HuH-7.5 (cell line): ENCODE results near the gene CD164L2.
"Not testable (repeated sequence)": the region's sequence is repeated elsewhere in the genome, so short reads cannot be mapped to it uniquely, and the experiment has no call there.

Source experiments
- DNase-seq: peaks from one replicate; pipeline ENCODE4 v3.0.0; 2011; ENCODE audit warnings: low spot score

CD164L2 gene

DNA sequence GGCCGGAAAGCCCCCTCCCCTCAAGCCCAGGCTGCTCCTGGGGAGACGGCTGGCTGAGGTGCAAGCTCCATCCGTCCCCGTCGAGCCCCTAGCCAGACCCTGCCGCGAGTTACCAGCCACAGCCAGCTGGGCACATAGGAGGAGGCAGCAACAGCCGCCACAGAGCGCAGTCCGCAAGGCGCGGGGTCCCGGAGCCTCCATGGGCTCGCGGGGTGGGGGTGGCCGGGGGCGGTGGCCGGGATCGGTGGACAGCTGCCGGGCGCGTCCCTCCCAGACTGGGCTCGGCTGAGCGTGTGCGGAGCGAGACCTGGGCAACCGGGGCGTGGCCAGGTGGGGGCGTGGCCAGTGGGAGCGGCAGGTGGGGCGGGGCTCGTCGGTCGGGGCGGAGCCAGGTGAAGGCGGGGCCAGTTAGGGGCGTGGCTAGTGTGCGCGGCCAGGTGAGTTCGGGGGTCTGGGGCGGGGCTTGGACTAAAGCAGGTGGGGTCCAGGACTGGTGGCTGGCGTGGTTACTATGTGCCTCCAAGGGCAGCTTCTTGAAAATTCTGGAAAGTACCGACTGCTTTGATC lies at the start of gene CD164L2:
Gene CD164L2, minus strand, starts transcription at position 295 of the 567 bp plus-strand sequence. Its CDS starts 94 bp downstream, at position 201.
- no peak for DNase-seq

DNA sequence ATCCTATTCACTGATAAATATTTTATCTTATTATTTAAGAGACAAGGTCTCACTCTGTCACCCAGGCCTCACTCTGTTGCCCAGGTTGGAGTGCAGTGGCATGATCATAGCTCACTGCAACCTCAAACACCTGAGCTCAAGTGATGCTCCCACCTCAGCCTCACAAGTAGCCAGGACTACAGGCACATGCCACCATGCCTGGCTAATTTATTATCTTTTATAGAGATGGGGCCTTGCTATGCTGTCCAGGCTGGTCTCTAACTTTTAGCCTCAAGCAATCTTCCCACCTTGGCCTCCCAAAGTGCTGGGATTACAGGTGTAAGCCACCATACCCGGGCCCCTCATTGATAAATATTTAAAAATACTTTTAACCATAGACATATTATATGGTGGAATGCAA lies 49.6 kb upstream of the CD164L2 start:
- DNase-seq = not testable (repeated sequence)

DNA sequence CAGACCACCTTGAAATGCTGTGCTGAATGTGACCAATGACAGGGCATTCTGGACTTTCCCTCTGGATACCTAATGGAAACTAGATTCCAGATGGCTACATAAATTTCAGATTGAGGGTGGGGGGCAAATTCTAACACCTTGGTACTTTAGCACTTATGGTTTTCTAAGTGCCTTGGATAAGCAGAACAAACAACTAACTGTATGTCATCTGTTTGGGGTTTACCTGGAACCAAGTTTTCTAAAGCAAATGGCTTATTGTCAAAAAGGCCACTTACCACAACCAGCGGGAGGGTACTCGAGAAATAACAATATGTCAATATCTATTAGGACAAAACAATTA lies 48.4 kb upstream of the CD164L2 start:
- no peak for DNase-seq

GRCh38 chr1:27430903-27431600 lies 47.9 kb upstream of the CD164L2 start:
- DNase-seq = no peak

DNA sequence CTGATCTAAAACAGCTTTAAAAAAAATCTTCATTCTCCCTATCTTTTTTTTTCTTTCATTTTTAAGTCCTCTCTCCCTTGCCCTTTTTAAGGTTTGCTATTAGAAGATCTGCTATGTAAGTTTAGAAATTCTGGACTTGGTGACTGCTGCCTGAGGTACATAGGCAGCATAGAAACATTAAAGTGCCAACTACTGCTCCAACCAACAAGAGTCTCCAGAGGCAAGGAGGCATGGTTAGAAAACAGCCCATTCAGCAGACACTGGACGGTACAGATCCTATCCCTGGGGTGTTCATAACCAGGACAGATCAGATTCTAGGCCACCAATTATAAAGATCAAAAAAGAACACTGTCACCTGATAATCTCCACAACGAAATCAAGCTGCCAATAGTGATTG lies 45.9 kb upstream of the CD164L2 start:
- DNase-seq = no peak

DNA sequence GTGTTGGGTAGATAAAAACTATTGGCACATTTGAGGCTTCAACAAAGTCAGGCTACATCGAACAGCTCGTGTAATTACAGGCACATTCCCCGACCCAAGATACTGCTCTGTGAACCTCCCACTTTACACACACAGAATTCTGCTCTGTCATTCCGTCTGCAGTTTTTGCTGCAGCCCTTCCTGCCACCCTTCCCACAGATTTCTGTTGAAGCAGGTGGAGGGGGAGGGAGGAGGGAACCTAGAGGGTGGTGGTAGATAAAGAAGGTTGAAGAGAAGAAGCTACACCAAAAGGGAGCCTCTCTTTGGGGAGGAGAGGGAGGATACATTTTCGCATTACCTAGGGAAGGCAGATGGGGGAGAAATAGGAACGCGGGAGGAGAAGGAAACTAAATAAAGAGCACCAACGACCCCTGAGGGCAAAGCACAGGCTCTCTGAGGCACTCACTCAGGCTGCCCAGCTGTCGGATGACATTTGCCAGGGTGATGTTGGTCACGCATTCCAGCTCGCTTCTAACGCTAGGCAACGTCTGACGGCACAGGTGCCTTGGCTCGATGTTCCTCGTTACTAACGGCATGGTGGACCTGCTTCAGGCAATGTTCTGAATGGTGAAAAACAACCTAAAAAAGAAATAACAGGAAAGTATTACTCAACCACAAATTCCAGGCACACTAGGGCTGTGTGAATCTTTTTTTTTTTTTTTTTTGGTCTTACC lies 45.3 kb upstream of the CD164L2 start:
- DNase-seq = no peak

DNA sequence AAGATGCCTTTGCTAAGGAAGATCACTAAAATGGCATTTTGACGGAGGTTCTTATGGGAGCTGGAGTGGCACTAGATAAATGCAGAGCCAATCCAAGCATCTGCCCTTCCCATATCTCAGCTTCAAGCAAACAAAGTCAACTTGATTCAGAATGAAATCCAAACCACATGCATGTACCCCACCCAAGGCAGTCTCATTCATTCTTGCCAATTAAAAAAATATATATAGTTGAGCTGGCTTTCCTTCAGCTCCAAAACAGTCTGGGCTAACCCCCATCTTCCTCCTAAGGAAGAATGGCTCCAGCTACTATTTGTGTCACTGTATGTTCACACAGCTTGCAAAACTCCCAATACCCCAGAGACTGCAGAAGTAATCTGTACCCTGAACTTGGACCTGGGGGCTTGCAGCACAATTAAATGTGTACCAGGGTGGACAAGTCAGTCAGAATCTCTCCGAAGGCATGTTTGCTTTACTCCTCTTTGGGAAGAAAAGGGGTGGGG lies 44.7 kb upstream of the CD164L2 start:
- no peak for DNase-seq

DNA sequence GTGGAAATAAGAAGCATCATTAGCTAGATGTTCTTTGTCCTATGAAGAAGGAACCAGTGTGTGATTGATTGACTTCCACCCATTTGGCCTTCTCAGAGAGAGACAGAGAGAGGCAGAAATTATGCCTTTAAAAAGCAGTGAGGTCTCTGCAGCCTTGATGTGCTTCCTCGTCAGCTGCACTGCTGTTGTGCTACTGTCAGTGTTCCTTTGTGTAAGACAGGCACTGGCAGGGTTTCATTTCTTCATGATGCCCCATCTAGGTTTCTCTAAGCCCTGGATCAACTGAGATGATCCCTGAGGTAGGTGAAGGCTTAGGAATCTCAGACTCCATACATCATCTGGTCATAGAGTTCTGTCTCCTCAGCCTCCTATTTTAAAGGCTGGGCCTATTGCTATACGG lies 44.2 kb upstream of the CD164L2 start:
- no peak for DNase-seq

DNA sequence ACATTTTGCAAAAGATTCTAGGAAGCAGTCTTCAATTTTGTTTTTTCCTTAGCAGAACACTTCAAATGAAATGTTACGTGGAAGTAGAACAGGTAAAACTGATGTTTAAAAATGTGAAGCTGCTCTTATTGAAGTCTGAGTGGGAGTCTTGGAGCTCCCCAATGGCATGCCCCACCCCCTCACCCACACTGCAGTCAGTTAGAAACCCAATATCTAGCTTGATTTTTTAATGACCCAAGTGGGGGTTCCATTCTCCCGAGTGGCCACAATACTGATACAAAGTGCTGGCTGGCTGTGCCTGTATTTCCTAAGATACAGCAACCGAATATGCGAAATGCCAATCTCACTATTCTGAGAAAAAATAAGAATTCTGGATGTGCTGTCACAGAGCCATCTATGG lies 40.6 kb upstream of the CD164L2 start:
- no peak for DNase-seq

- DNase-seq = no peak
These were observed 35.4 kb upstream of the CD164L2 start for GRCh38 chr1:27418326-27419185.

GRCh38 chr1:27417713-27418112 lies 34.6 kb upstream of the CD164L2 start:
- no peak for DNase-seq

DNA sequence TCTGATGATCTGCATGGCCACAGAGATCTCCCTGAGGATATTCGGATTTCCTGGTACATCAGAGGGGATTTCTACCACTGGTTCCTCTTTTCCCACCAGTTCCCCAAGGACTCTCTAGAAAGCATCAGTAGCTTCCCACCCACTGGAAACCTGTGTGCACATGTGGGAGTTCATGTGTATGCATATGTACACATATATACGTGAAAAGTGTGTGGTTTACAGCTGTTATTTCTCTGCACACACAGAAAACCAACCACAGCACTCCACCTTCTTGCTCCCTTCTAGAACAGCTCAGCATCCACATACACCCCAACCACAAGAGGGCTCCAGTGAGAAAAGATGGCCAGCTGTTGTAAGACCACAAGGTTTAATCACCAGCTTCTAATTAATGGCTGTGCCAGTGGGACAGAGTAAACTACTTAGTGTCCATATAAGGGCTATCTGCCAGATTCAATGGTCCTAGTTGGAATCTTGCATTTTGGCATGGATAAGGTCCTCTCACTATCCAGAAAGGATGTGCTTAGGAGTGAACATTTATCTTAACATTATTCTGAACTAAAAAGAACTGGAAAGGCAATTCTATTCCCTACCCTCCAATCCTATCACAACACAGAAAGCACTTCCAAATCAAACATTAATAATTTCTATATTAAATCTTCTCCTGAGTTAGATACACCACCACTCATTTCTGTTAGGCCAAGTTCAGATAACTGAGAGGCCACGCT lies 33.4 kb upstream of the CD164L2 start:
- no peak for DNase-seq

GRCh38 chr1:27414091-27414490 lies 31.0 kb upstream of the CD164L2 start:
- no peak for DNase-seq

DNA sequence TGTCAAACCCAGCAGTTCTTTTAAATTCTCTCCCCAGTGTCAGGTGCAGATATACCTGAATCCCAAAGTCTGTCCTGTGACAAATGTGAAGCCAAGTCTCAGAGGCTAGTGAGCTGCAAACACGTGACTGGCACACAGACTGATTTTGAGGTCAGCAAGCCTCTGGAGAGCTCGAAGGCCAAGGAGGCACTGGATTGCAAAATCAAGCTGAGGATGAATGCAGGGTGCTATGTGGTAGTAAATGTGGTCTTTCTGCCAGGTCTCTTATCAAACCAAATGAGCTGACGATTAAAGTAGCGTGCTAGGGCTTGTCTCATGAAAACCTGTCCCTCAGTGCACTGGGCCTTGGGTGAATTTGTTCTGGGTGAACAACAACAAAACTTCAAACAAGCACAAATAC lies 29.9 kb upstream of the CD164L2 start:
- DNase-seq = no peak

- DNase-seq = no peak
These were observed 29.4 kb upstream of the CD164L2 start for GRCh38 chr1:27412502-27412901.

DNA sequence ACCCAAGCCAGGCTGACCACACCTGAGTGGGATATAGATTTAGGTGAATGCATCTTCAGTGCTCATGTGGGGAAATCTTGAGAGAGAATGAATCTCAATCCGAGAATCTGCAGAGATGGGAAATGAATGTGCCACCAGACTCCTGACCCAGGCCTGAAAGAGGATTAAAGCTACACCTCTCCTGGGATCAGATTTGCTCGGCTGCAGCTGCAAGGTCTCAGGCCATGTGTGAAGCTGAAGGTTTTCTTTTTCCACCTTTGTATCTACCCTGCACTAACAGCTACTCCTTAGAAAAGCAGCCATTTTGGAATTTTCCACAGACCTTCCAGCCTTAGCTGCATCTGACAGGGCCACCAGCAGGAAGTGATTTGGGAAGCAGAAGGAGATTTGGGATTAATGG lies 27.6 kb upstream of the CD164L2 start:
- no peak for DNase-seq

DNA sequence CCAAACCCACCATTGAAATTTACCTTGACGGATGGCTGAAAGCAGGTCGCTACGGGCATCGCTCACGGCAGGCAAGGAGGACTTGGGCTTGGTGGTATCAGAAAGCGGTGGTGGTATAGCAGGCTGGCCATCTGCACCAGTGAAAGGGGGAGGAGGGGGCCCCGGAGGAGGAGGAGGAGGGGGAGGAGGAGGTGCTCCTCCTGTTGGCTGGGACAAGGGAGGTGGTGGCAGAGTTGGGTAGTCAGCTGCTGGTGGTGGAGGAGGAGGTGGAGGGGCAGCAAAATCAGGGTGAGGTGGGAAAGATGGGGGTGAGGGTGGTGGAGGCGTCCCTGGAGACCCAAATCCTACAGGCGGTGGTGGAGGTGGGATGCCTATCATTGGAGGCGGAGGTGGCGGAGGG lies 26.5 kb upstream of the CD164L2 start:
- DNase-seq = no peak

DNA sequence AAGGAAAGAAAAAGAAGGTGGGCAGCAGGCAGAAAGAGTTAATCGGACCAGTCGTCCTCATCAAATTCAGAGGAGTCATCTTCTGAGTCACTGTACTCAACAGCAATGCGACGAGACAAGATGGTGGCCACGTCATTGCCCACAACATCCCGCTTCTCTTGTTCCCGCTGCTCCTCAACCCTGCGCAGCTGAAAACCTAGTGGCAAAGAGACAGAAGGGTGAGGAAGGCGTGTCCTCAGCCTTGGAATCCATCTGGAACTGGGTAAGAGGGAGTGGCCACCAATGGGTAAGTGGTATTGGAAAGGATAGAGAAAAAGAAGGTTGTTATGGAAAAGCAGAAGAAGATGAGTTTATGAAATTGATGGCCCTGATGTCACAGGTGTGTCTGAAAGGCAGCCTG lies 25.0 kb upstream of the CD164L2 start:
- no peak for DNase-seq

DNA sequence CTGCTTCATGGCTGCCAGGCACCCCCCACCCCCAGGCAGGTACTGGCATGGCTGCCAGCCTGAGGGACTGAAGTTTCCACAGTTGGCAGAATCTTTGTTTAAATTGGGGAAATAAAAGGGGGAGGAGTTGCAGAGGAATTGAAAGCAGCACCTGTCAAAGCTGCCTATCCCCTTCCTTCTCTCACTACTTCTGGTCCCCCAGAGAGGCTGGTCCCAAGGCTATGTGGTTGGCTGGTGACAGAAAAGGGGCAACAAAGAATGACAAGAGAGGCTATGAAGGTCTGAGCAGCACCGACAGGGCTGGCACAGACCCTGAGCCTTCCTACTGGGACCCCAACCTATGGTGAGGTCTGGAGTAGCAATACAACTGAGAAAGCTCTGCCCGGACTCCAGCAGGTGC lies 23.7 kb upstream of the CD164L2 start:
- not testable (repeated sequence) for DNase-seq

DNA sequence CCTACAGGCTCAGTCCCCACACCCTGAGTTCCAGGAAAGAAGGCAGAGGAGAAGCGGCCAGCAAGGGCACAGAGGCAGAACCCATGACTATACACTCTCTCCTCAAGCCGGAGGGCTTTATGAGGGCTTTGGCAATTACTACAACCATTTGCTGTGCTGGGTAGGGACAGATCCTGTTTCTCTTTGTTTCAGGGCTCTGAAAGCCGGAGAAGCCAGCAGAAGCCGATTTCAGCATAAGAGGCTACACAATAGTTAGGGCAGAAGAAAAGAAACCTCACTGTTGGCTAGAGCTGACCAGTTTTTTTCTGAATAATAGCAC lies 23.2 kb upstream of the CD164L2 start:
- DNase-seq = no peak

- not testable (repeated sequence) for DNase-seq
These were observed 22.6 kb upstream of the CD164L2 start for GRCh38 chr1:27405598-27406361.
